D721Med (cell line): Measurements from ENCODE around the gene ST3GAL5.

Experiments used
- DNase-seq: peaks from one replicate; pipeline ENCODE4 v3.0.0; 2011; ENCODE audit warnings: low spot score; ENCODE audit not compliant: insufficient read length
- FAIRE-seq: peaks from 2 replicates; lab custom pipeline; 2011; peaks lifted over from hg19 to GRCh38; lab: Jason Lieb, UNC
- CTCF ChIP-seq: IDR thresholded peaks from 2 replicates; pipeline ENCODE4 v1.5.1; 2012; ENCODE audit warnings: mild to moderate bottlenecking, control low read depth; ENCODE audit not compliant: insufficient read depth; ENCODE audit errors: missing control alignments

Gene ST3GAL5

GRCh38 chr2:85802354-85803103 is 86.3 kb downstream of the ST3GAL5 start:
- DNase-seq: no peak
- TF ChIP-seq CTCF: no peak
- FAIRE-seq: no peak

- no peak for FAIRE-seq
Observed at GRCh38 chr2:85801871-85802270, 86.9 kb downstream of the ST3GAL5 start.

GRCh38 chr2:85800586-85800985 is 88.2 kb downstream of the ST3GAL5 start:
- no peak for DNase-seq
- FAIRE-seq: no peak
- no peak for TF ChIP-seq CTCF

More at GRCh38 chr2:85801871-85802270, 86.9 kb downstream of the ST3GAL5 start:
- TF ChIP-seq CTCF: no peak
- no peak for DNase-seq

- no peak for TF ChIP-seq CTCF
- DNase-seq: no peak
- no peak for FAIRE-seq
Observed at GRCh38 chr2:85799215-85799956, 89.4 kb downstream of the ST3GAL5 start.

GRCh38 chr2:85797921-85798320 is 90.9 kb downstream of the ST3GAL5 start:
- peak; percentile 54 for TF ChIP-seq CTCF
- DNase-seq (no peak), FAIRE-seq (no peak)

- FAIRE-seq: no peak
Observed at GRCh38 chr2:85797263-85797660, 91.5 kb downstream of the ST3GAL5 start.

More at GRCh38 chr2:85797263-85797660, 91.5 kb downstream of the ST3GAL5 start:
- no peak for DNase-seq
- no peak for TF ChIP-seq CTCF
